Cardiac muscle cell (in vitro differentiated cells and primary cell): ENCODE measurements around the gene TASP1. TPM values are rescaled to one million over a fixed set of nuclear protein-coding genes. Genes with fewer than 3 reads are reported as not detected.
A peak's percentile ranks its signal among the peaks of the same experiment; 100 is the strongest.

Source experiments
- DNase-seq, 2 donors: peaks; one replicate each; pipeline versions ENCODE4 v3.0.0 to v3.0.0-alpha.2; 2010 to 2017; ENCODE audit warnings: low read depth in 1 of 2, low spot score in 1 of 2
- H3K27ac ChIP-seq: fragments of 200-600 bp; sonication (generic); 2 replicates; pipeline ENCODE4 v1.5.1; 2016
- H3K27me3 ChIP-seq: fragments of 200-600 bp; sonication (generic); 2 replicates; pipeline ENCODE4 v1.6.0; 2016; ENCODE audit warnings: control low read depth
- H3K36me3 ChIP-seq: fragments of 200-600 bp; sonication (generic); 2 replicates; pipeline ENCODE4 v1.5.1; 2016; ENCODE audit warnings: control low read depth
- H3K4me1 ChIP-seq: fragments of 200-600 bp; sonication (generic); 2 replicates; pipeline ENCODE4 v1.8.1; 2017; ENCODE audit warnings: low read depth, mild to moderate bottlenecking, mixed run types
- H3K4me3 ChIP-seq: fragments of 200-600 bp; sonication (generic); 2 replicates; pipeline ENCODE4 v1.5.1; 2016; ENCODE audit warnings: mild to moderate bottlenecking
- H3K9me3 ChIP-seq: fragments of 200-600 bp; sonication (generic); 2 replicates; pipeline ENCODE4 v1.5.1; 2017; ENCODE audit warnings: low read depth, mild to moderate bottlenecking, control low read depth
- CTCF ChIP-seq: IDR thresholded peaks from 2 replicates; pipeline ENCODE4 v1.5.1; 2012; ENCODE audit warnings: low read depth, mild to moderate bottlenecking, low read length
- polyA plus RNA-seq: library from polyadenylated mRNA; unstranded; fragments of >200 nt; fragmentation: Nextera tagmentation; extraction: Ambion mirVana; gene quantifications from 2 replicates; pipeline ENCODE4 v1.2.1, GENCODE V29; 2016
- total RNA-seq: library from RNA; depleted of rRNA; stranded (reverse); fragments of >200 nt; gene quantifications from 2 replicates; pipeline ENCODE4 v1.2.3, GENCODE V29; 2016

TASP1 gene
- total and polyA plus RNA-seq, 2 experiments from 2014 or later: 9.3 to 12.6 TPM

- no peak for TF ChIP-seq CTCF
- no peaks in the 10 kb centered on the region for H3K27me3 ChIP-seq
- peaks cover 5% of the 10 kb centered on the region for H3K36me3 ChIP-seq
- no peaks in the 10 kb centered on the region for H3K9me3 ChIP-seq
- DNase-seq: peak in 1 of 2 donors; percentile 81
- H3K27ac ChIP-seq: no peak overlapping the region
- no peak overlapping the region for H3K4me3 ChIP-seq
- H3K4me1 ChIP-seq: peaks cover 10% of the 10 kb centered on the region
Measured at GRCh38 chr20:13525225-13525940, 113.3 kb downstream of the TASP1 start.

DNA sequence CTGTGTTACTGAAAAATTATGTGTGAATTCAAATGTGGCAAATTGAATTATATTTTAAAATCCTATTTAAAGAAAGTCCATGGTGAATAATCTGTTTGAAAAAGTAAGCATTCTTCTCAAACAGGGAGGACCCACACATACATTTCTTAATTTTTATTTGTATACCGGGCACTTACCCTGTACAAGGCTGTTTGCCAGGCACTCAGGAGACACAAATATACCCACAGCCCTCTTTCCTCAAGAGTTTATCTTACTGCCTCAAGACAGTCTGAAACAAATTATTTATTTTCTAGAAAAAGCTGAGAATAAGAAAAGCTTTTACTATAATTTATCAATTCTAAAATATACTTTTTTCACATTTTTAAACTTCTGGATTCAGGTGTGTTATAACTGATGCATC, 114.4 kb downstream of the TASP1 start:
- Histone ChIP-seq H3K36me3 (peaks cover 5% of the 10 kb centered on the region), H3K9me3 (no peaks in the 10 kb centered on the region), H3K4me3 (no peak overlapping the region), H3K27me3 (no peaks in the 10 kb centered on the region), H3K27ac (no peak overlapping the region), H3K4me1 (peaks cover 10% of the 10 kb centered on the region)
- DNase-seq: no peak
- no peak for TF ChIP-seq CTCF

- H3K4me1 ChIP-seq: no peaks in the 10 kb centered on the region
- no peak for DNase-seq
- H3K27ac ChIP-seq: no peak overlapping the region
- no peaks in the 10 kb centered on the region for H3K9me3 ChIP-seq
- TF ChIP-seq CTCF: no peak
- no peak overlapping the region for H3K4me3 ChIP-seq
- no peaks in the 10 kb centered on the region for H3K27me3 ChIP-seq
- no peaks in the 10 kb centered on the region for H3K36me3 ChIP-seq
Measured at GRCh38 chr20:13517831-13518230, 120.9 kb downstream of the TASP1 start.

GRCh38 chr20:13515796-13516558, 122.8 kb downstream of the TASP1 start:
- Histone ChIP-seq H3K9me3 (no peaks in the 10 kb centered on the region), H3K4me1 (no peaks in the 10 kb centered on the region), H3K27ac (no peak overlapping the region), H3K27me3 (no peaks in the 10 kb centered on the region), H3K4me3 (no peak overlapping the region), H3K36me3 (no peaks in the 10 kb centered on the region)
- no peak for TF ChIP-seq CTCF
- DNase-seq: no peak

- H3K27ac ChIP-seq: no peak overlapping the region
- no peaks in the 10 kb centered on the region for H3K36me3 ChIP-seq
- H3K4me1 ChIP-seq: no peaks in the 10 kb centered on the region
- DNase-seq: no peak
- H3K27me3 ChIP-seq: no peaks in the 10 kb centered on the region
- no peaks in the 10 kb centered on the region for H3K9me3 ChIP-seq
- no peak overlapping the region for H3K4me3 ChIP-seq
- TF ChIP-seq CTCF: no peak
Measured at GRCh38 chr20:13515291-13515690, 123.4 kb downstream of the TASP1 start.
